ENCODE data around the gene ATP5MG.

ATP5MG gene

DNA sequence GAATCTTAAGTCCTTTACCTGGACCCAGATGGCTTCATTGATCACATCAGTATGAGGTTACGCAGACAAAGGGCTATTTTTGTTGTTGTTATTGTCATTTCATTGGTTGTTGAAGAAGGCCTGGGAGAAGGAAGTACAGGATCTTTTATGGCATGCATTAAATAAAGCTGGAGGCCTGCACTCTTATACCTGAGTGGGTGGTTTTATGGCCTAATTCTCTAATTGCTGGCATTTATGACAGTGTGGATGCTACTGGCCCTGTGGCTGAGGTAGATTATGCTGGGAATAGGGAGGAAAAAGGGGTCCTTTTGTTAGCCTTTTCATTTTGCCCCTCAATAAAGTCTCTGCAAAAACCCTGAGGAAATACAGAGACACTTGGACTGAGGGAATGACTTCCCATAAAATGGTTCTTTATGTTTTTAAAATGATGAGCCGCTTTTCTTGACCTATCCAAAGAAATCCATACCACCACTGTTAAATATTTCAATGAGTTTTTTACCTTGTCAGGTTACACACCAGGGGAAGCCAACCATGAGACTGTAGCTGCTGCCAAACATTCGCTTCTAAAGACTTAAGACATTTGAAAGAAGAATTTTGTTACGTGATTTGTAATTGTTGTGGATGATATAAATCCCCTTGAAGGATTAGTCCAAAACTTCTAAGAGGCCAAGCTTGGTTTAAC, 41.6 kb downstream of the ATP5MG start:
- DNase-seq = no peak

DNA sequence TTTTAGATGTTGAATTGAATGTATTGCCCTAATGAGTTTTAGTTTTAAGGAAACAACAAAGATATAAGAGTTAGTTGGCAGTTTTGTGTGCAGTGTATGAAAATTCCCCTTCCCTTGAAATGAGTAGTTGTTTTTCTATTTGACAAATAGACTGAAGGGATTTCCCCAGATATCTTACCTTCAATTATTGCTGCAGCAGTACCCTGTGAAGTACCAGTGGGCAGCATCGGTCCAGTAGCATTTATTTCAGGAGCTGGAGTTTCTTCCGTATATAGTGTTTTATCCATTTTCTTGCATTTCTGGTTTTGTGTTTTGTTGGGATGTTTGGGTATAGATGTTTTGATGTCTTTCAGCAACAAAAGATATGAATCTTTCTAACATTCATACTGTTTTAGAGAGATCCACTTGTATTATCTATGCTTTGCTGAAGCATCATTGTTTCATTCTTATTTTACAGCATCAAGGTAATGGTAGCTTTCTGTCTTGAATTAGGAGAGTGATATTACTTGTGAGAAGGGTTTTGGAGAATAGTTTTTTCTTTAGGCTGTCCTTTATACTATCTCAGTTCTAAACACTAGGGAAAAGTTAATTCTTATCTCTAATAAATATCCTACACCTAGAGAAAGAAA, 42.3 kb downstream of the ATP5MG start:
- DNase-seq = no peak

DNA sequence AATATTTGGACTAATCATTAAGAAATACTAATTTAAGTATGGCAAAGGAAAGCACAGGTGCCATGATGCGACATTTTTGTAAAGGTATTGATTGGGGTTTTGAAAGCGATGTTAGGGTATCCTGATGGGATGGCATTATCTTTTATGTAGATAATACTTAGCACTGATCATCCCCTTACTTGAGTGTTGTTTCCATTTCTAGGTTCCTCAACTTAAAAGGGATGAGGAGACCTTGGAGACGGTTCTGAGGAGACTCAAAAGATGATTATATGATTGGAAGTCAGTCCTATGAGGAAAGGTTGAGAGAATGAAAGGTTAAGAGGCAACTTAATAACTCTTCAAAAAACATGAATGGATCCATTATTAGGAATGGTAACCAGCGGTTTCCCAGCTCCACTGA, 46.0 kb downstream of the ATP5MG start:
- no peak for DNase-seq

DNA sequence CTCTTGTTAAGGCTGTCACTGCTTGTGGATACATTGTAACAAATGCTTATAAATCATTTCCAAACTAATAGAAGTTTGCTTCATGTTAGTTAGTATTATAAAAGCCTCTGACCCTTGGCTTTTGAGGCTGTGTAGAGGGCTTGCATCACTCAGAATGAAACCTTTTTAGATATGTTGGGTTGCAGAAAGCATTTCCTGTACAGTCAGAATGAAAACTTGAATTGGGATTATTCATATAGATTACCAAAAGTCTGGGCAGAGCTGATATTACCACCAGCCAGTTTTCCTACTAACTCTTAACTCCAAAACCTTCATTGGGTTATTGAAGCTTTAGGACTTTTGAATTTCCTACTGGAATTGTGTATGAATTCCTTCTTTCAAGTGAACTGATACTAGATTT, 46.9 kb downstream of the ATP5MG start:
- DNase-seq = no peak

DNA sequence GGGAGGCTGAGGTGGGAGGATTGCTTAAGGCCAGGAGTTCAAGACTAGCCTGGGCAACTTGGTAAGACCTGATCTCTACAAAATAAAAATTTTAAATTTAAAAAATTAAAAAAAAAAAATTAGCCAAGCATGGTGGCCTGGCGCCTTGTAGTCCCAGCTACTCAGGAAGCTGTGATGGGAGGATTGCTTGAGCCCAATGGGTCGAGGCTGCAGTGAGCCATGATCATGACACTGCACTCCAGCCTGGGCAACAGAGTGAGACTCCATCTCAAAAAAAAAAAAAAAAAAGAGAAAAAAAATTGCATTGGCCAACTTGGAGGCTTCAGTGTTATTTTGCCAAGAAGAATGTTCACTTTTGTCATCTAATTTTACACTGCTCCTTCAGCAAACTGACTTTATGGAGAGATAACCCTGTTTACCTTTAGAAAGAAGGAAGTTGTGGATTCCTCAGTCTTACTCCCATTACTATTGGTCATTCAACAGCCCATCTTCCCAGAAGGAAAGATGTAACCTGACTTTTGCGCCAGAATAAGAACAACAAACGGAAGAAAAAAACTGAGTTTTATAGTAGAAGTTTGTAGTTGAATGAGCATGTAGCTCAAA, 48.0 kb downstream of the ATP5MG start:
- no peak for DNase-seq

DNA sequence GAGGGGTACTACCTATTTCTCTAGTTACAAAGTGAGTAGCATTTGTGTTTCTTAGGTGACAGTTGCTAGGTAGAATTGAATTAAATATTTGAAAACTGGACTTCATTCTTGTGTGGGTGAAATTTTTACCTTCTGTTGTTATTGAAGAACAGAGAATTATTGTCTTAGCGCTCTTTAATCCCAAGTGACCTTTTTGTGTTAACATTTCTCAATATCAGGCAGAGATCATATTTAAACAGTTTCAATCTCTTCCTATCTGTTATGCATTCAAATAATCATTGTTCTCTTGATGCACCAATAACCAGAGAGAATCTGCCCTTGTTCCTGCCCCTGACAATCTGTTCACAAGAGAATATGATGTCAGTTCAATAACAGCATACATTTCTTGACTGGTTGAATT, 49.0 kb downstream of the ATP5MG start:
- no peak for DNase-seq

Data from activated T-cell treated with anti-CD3 and anti-CD28 coated beads, Interleukin-2, amount 50 U/mL, for 1 hour (primary cell).